Endothelial cell of umbilical vein (primary cell): ENCODE measurements around the gene DIPK2B.

Experiments used
- CTCF ChIP-seq, 2 donors: IDR thresholded peaks; 1 replicate in 1 of 2; 2 replicates in 1 of 2; pipeline ENCODE4 v1.5.1; 2011; ENCODE audit warnings: low read length in 2 of 2, mild to moderate bottlenecking in 2 of 2, moderate library complexity in 2 of 2, control low read depth in 1 of 2, inconsistent platforms in 1 of 2, low read depth in 1 of 2; ENCODE audit not compliant: insufficient read depth in 1 of 2; ENCODE audit errors: extremely low read depth in 1 of 2
- EZH2 ChIP-seq: IDR thresholded peaks from 2 replicates; pipeline ENCODE4 v1.6.1; 2012; ENCODE audit warnings: borderline replicate concordance, low read depth, mild to moderate bottlenecking, moderate library complexity, low read length, inconsistent platforms; ENCODE audit not compliant: severe bottlenecking
- FOS ChIP-seq: IDR thresholded peaks from 2 replicates; pipeline ENCODE4 v1.6.1; 2011; ENCODE audit warnings: mild to moderate bottlenecking, low read length, moderate library complexity, borderline replicate concordance; ENCODE audit not compliant: insufficient read depth
- GATA2 ChIP-seq: IDR thresholded peaks from 2 replicates; pipeline ENCODE4 v1.7.0; 2011; ENCODE audit warnings: low read depth, mild to moderate bottlenecking, moderate library complexity, mixed read lengths, low read length; ENCODE audit not compliant: insufficient read length, insufficient read depth
- JUN ChIP-seq: IDR thresholded peaks from 2 replicates; pipeline ENCODE4 v1.6.1; 2011; ENCODE audit warnings: borderline replicate concordance, low read depth; ENCODE audit not compliant: insufficient read length, insufficient read depth
- MAX ChIP-seq: IDR thresholded peaks from 2 replicates; pipeline ENCODE4 v1.6.1; 2011; ENCODE audit not compliant: insufficient read depth, insufficient read length
- MYC ChIP-seq: IDR thresholded peaks from one replicate; pipeline ENCODE4 v1.6.1; 2011; ENCODE audit warnings: mild to moderate bottlenecking, low read depth, low read length
- POLR2A ChIP-seq: IDR thresholded peaks from 2 replicates; pipeline ENCODE4 v1.6.1; 2012; ENCODE audit warnings: low read depth, mild to moderate bottlenecking, control low read depth, low read length
- POLR2AphosphoS5 ChIP-seq: IDR thresholded peaks from 2 replicates; pipeline ENCODE4 v1.6.1; 2012; ENCODE audit warnings: low read depth, mild to moderate bottlenecking, control low read depth, low read length, moderate library complexity; ENCODE audit not compliant: insufficient read depth

- TF ChIP-seq CTCF (IDR thresholded peaks at IDR 0.05; ENCODE audit: extremely low read depth in 1 of 2, insufficient read depth in 1 of 2, low read depth in 1 of 2, low read length in 2 of 2) (no peak), MAX (no peak), POLR2AphosphoS5 (peak; percentile 35), POLR2A (no peak), EZH2 (no peak), MYC (no peak), FOS (peak; percentile 73), GATA2 (peak; percentile 68), JUN (peak; percentile 85)
Observed at GRCh38 chrX:45196701-45197100, 4.0 kb downstream of the DIPK2B start.
